ENCODE measurements around the gene OSCP1. TPM values are rescaled to one million over a fixed set of nuclear protein-coding genes. Genes with fewer than 3 reads are reported as not detected.

OSCP1 gene
- total and polyA plus RNA-seq, 2 donors (not counting 3 experiments of a cell fraction or from before 2014, with no cell fraction given) = 4.6 to 8.3 TPM

DNA sequence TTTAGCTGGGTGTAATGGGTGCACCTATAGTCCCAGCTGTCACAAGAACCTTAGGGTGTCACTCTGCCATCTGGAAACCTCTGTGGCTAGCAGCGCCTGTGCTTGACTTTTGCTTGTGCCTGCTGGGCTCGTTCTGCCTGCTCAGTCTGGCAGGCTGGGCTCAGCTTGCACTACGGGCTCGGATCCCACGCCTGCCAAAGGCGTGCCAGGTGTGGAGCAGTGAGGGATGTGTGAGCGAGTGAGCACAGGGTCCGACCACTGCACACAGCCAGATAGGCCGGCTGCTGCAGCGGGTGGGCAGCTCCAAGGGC, 49.8 kb downstream of the OSCP1 start:
- no peak overlapping the region for H3K27ac ChIP-seq (ENCODE audit: insufficient read depth, low read depth, low read length)
- no peak for DNase-seq (ENCODE audit: low read depth, low spot score)
- no peak overlapping the region for H3K4me3 ChIP-seq (replicated peaks in 1 of 3; ENCODE audit: insufficient read depth in 1 of 3, low read depth in 1 of 3, low read length in 3 of 3)
- no peaks in the 10 kb centered on the region for H3K27me3 ChIP-seq (ENCODE audit: control insufficient read depth in 2 of 2, insufficient read depth in 2 of 2, low read length in 2 of 2)
- no peak for TF ChIP-seq FOS (IDR thresholded peaks at IDR 0.05; ENCODE audit: borderline replicate concordance, insufficient read depth, low read length)
- TF ChIP-seq POLR2A (IDR thresholded peaks at IDR 0.05; ENCODE audit: low read depth, low read length) = no peak
- no peak for TF ChIP-seq POLR2AphosphoS5 (IDR thresholded peaks at IDR 0.05; ENCODE audit: insufficient read depth, low read depth, low read length)
- TF ChIP-seq, protein P1, sequence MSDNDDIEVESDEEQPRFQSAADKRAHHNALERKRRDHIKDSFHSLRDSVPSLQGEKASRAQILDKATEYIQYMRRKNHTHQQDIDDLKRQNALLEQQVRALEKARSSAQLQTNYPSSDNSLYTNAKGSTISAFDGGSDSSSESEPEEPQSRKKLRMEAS (IDR thresholded peaks at IDR 0.05; ENCODE audit: insufficient read depth, insufficient read length) = no peak
- TF ChIP-seq JUN (IDR thresholded peaks at IDR 0.05; ENCODE audit: borderline replicate concordance, insufficient read depth, insufficient read length, low read depth) = no peak
- TF ChIP-seq, protein P2, sequence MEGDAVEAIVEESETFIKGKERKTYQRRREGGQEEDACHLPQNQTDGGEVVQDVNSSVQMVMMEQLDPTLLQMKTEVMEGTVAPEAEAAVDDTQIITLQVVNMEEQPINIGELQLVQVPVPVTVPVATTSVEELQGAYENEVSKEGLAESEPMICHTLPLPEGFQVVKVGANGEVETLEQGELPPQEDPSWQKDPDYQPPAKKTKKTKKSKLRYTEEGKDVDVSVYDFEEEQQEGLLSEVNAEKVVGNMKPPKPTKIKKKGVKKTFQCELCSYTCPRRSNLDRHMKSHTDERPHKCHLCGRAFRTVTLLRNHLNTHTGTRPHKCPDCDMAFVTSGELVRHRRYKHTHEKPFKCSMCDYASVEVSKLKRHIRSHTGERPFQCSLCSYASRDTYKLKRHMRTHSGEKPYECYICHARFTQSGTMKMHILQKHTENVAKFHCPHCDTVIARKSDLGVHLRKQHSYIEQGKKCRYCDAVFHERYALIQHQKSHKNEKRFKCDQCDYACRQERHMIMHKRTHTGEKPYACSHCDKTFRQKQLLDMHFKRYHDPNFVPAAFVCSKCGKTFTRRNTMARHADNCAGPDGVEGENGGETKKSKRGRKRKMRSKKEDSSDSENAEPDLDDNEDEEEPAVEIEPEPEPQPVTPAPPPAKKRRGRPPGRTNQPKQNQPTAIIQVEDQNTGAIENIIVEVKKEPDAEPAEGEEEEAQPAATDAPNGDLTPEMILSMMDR (IDR thresholded peaks at IDR 0.05; ENCODE audit: extremely low read depth in 1 of 2, insufficient read depth in 1 of 2, low read depth in 1 of 2, low read length in 2 of 2) = no peak
- no peak for TF ChIP-seq EZH2 (IDR thresholded peaks at IDR 0.05; ENCODE audit: borderline replicate concordance, low read depth, low read length, severe bottlenecking)
- TF ChIP-seq MYC (IDR thresholded peaks at IDR 0.05; ENCODE audit: low read depth, low read length) = no peak
- no peak for TF ChIP-seq GATA2 (IDR thresholded peaks at IDR 0.05; ENCODE audit: insufficient read depth, insufficient read length, low read depth, low read length)
- no peaks in the 10 kb centered on the region for H4K20me1 ChIP-seq (replicated peaks; ENCODE audit: control insufficient read depth, extremely low read depth, insufficient read depth, low read length)
- POLR2A ChIA-PET = interaction anchor here (0.6 to 1.4 kb wide), 3 partner anchors 14 to 303 kb away, joined by 3 to 6 read pairs (median 3); no protein-coding TSS in a partner anchor
- CTCF ChIA-PET = interaction anchor here (0.7 to 2.4 kb wide), 4 partner anchors 21 to 57 kb away, joined by 3 to 14 read pairs (median 5); no protein-coding TSS in a partner anchor
- H3K4me1 ChIP-seq (ENCODE audit: control insufficient read depth, extremely low read depth, insufficient read depth, low read length) = peaks cover 3% of the 10 kb centered on the region
- no peak overlapping the region for H3K9ac ChIP-seq (replicated peaks; ENCODE audit: extremely low read depth, insufficient read depth, low read length)
- peak overlapping the region; percentile 58 for H2AFZ ChIP-seq (ENCODE audit: low read depth, low read length)
- H3K9me3 ChIP-seq (replicated peaks; ENCODE audit: control insufficient read depth, insufficient read depth, low read length) = no peaks in the 10 kb centered on the region
- FAIRE-seq = no peak
- H3K9me1 ChIP-seq (replicated peaks; ENCODE audit: control insufficient read depth, extremely low read depth, insufficient read depth, low read length) = no peaks in the 10 kb centered on the region
- no peaks in the 10 kb centered on the region for H3K36me3 ChIP-seq (ENCODE audit: control insufficient read depth in 2 of 2, extremely low read depth in 1 of 2, insufficient read depth in 2 of 2, low read length in 2 of 2)
- intact Hi-C loops (cut with micrococcal nuclease) = no loop called here
- no peak overlapping the region for H3K4me2 ChIP-seq (ENCODE audit: insufficient read depth, low read length)
- dilution Hi-C loops (cut with MboI; ENCODE audit: extremely low pct_ligation_motif_present, low sequenced_read_pairs) = no loop called here
- BruUV-seq (replicated peaks) = no TSS peak
- H3K79me2 ChIP-seq (ENCODE audit: control insufficient read depth, insufficient read depth, low read length) = peaks cover 8% of the 10 kb centered on the region

Measured in endothelial cell of umbilical vein (primary cell).